Ovary (tissue), 9 donors: ENCODE data around the gene TMEM132D. TPM values are rescaled to one million over a fixed set of nuclear protein-coding genes. Genes with fewer than 3 reads are reported as not detected.

ENCODE experiments used
- DNase-seq, 5 donors: peaks; one replicate each; pipeline ENCODE4 v3.0.0-alpha.2; 2019 to 2020
- H3K27ac ChIP-seq, 2 donors: fragments of 200-600 bp; one replicate each; pipeline versions ENCODE4 v1.5.1 to v1.8.0; 2019 to 2022
- H3K27me3 ChIP-seq: fragments of 200-600 bp; one replicate; pipeline ENCODE4 v1.8.0; 2022
- H3K36me3 ChIP-seq: fragments of 200-600 bp; sonication (generic); one replicate; pipeline ENCODE4 v1.5.1; 2019
- H3K4me1 ChIP-seq: one replicate; pipeline ENCODE4 v1.8.1; 2013; ENCODE audit warnings: mild to moderate bottlenecking, moderate library complexity; ENCODE audit not compliant: insufficient read depth
- H3K4me3 ChIP-seq: fragments of 200-600 bp; sonication (generic); one replicate; pipeline ENCODE4 v1.5.1; 2017
- H3K9me3 ChIP-seq, 2 donors: fragments of 200-600 bp in 1 of 2; sonication (generic) in 1 of 2; one replicate each; pipeline versions ENCODE4 v1.5.1 to v1.8.1; 2013 to 2019; ENCODE audit warnings: mild to moderate bottlenecking in 1 of 2, moderate library complexity in 1 of 2
- CTCF ChIP-seq, 3 donors: fragments of 450-650 bp in 2 of 3; fragments of 200-600 bp in 1 of 3; IDR thresholded peaks; one replicate each; pipeline versions ENCODE4 v1.5.1 to v1.8.0; 2016 to 2022; ENCODE audit warnings: antibody characterized with exemption in 3 of 3, mild to moderate bottlenecking in 1 of 3
- EP300 ChIP-seq: sonication (generic); formaldehyde crosslinking; IDR thresholded peaks from one replicate; pipeline ENCODE4 v1.6.1; 2017; ENCODE audit warnings: antibody characterized with exemption
- POLR2A ChIP-seq: fragments of 450-650 bp; IDR thresholded peaks from one replicate; pipeline ENCODE4 v1.6.1; 2017; ENCODE audit warnings: antibody characterized with exemption, mild to moderate bottlenecking, moderate library complexity
- WGBS, 3 donors: extraction: QIAGEN DNeasy Blood & Tissue Kit in 1 of 3; methylation state at CpG; one replicate each; pipeline versions ENCODE4 v1.1.5 to v1.1.7; 2013 to 2017; 5-methylcytosine and 5-hydroxymethylcytosine counted together
- intact Hi-C, 4 donors: fragments of 100-400 bp; cut with DNase I; formaldehyde crosslinking; loops; one replicate each; pipeline versions ENCODE4 v1.11.0 to v1.15.1; 2022 to 2023
- polyA plus RNA-seq, 2 donors: library from polyadenylated mRNA; stranded (reverse); fragments of 200-250 nt in 1 of 2; fragments of 350-450 nt in 1 of 2; fragmentation: Illumina TruSeq in 1 of 2; extraction: RNeasy Lipid Tissue Mini Kit (QIAGEN cat#74804) in 1 of 2; gene quantifications; one replicate each; pipeline ENCODE4 v1.2.3, GENCODE V29; 2013 to 2014
- total RNA-seq, 7 donors: library from RNA; depleted of rRNA in 2 of 7; stranded (reverse); fragments of >200 nt in 2 of 7; fragmentation: NEBNext Ultra II Directional in 3 of 7; extraction: Animal tissue kit (Norgen Biotek cat#: 25700) in 3 of 7; gene quantifications; one replicate each; pipeline versions ENCODE4 v1.1.0 to v1.2.4, GENCODE V29; 2016 to 2023
- donor health status: DM: no; HTN: no; CAD: no; lungs with moderate emphysema.
- donor health status: DM: no; HTN: no; CAD: no.
- donor health status: Bipolar disorder and iron deficiency.
- donor health status: DM: yes; HTN: yes; CAD: no.
- donor health status: DM: no; HTN: no; CAD: no.
- donor health status: DM: yes; HTN: yes; CAD: no.

The TMEM132D gene
- total and polyA plus RNA-seq, 9 donors = 0.04 TPM; not detected in 8

- Histone ChIP-seq H3K27me3 (no peaks in the 10 kb centered on the region), H3K9me3 (no peaks in the 10 kb centered on the region), H3K27ac (no peak overlapping the region), H3K4me1 (no peaks in the 10 kb centered on the region), H3K4me3 (no peak overlapping the region), H3K36me3 (no peaks in the 10 kb centered on the region)
- TF ChIP-seq POLR2A (no peak), EP300 (no peak)
- DNase-seq = no peak
- intact Hi-C loops = no loop called here
- 7 to 14% (median 11%) methylated on average over 3 of the region's 3 CpGs for WGBS, 3 donors
Measured at GRCh38 chr12:129231491-129231890, 672.3 kb downstream of the TMEM132D start.

- 23 to 36% (median 33%) methylated on average over 4 of the region's 4 CpGs for WGBS, 3 donors
Measured at GRCh38 chr12:129230995-129231394, 672.8 kb downstream of the TMEM132D start.

GRCh38 chr12:129226851-129227250 is 677.0 kb downstream of the TMEM132D start:
- intact Hi-C loops = no loop called here

More at GRCh38 chr12:129230995-129231394, 672.8 kb downstream of the TMEM132D start:
- intact Hi-C loops = no loop called here
- no peak for TF ChIP-seq CTCF (IDR thresholded peaks at IDR 0.05)
- TF ChIP-seq POLR2A = no peak
- TF ChIP-seq EP300 = no peak
- Histone ChIP-seq H3K27ac (no peak overlapping the region), H3K4me3 (no peak overlapping the region), H3K4me1 (no peaks in the 10 kb centered on the region), H3K27me3 (no peaks in the 10 kb centered on the region), H3K9me3 (no peaks in the 10 kb centered on the region), H3K36me3 (no peaks in the 10 kb centered on the region)
- no peak for DNase-seq

GRCh38 chr12:129226005-129226404 is 677.8 kb downstream of the TMEM132D start:
- H3K27me3 ChIP-seq = no peaks in the 10 kb centered on the region
- TF ChIP-seq POLR2A (no peak), CTCF (IDR thresholded peaks at IDR 0.05) (no peak), EP300 (no peak)
- H3K27ac ChIP-seq = no peak overlapping the region
- intact Hi-C loops = no loop called here
- no peak for DNase-seq
- no peaks in the 10 kb centered on the region for H3K36me3 ChIP-seq
- no peaks in the 10 kb centered on the region for H3K4me1 ChIP-seq
- H3K9me3 ChIP-seq = no peaks in the 10 kb centered on the region
- H3K4me3 ChIP-seq = no peak overlapping the region
- WGBS, 3 donors = 51 to 70% (median 58%) methylated on average over 7 of the region's 7 CpGs

More at GRCh38 chr12:129226851-129227250, 677.0 kb downstream of the TMEM132D start:
- Histone ChIP-seq H3K4me1 (no peaks in the 10 kb centered on the region), H3K36me3 (no peaks in the 10 kb centered on the region), H3K27me3 (no peaks in the 10 kb centered on the region), H3K9me3 (no peaks in the 10 kb centered on the region), H3K4me3 (no peak overlapping the region), H3K27ac (no peak overlapping the region)
- no peak for DNase-seq
- no peak for TF ChIP-seq EP300
- no peak for TF ChIP-seq POLR2A
- no peak for TF ChIP-seq CTCF (IDR thresholded peaks at IDR 0.05)
- WGBS, 3 donors = 71 to 84% (median 71%) methylated on average over 6 of the region's 6 CpGs

- Histone ChIP-seq H3K36me3 (no peaks in the 10 kb centered on the region), H3K27me3 (no peaks in the 10 kb centered on the region), H3K4me3 (no peak overlapping the region), H3K27ac (no peak overlapping the region), H3K9me3 (no peaks in the 10 kb centered on the region), H3K4me1 (no peaks in the 10 kb centered on the region)
- no peak for TF ChIP-seq EP300
- no peak for TF ChIP-seq POLR2A
- no peak for TF ChIP-seq CTCF (IDR thresholded peaks at IDR 0.05)
- WGBS, 3 donors = 83 to 91% (median 88%) methylated on average over 5 of the region's 5 CpGs
- DNase-seq = no peak
- intact Hi-C loops = no loop called here
Measured at GRCh38 chr12:129215556-129215955, 688.3 kb downstream of the TMEM132D start.
